Gastroesophageal sphincter (tissue), 3 donors: ENCODE results near the gene COL4A2.

Source experiments
- POLR2A ChIP-seq, 2 donors: fragments of 450-650 bp; IDR thresholded peaks; one replicate each; pipeline ENCODE4 v1.6.1; 2017; ENCODE audit warnings: antibody characterized with exemption in 2 of 2, mild to moderate bottlenecking in 2 of 2, moderate library complexity in 1 of 2
- POLR2AphosphoS5 ChIP-seq: sonication (generic); formaldehyde crosslinking; IDR thresholded peaks from one replicate; pipeline ENCODE4 v1.6.1; 2017; ENCODE audit warnings: antibody characterized with exemption
- TF ChIP-seq, protein P1 (sequence below), 4 experiments: fragments of 200-600 bp in 2 of 4; fragments of 450-650 bp in 2 of 4; sonication (generic) in 1 of 4; IDR thresholded peaks; one replicate each; pipeline ENCODE4 v1.5.1; 2017 to 2019; ENCODE audit warnings: antibody characterized with exemption in 4 of 4, mild to moderate bottlenecking in 2 of 4, moderate library complexity in 2 of 4

DNA sequence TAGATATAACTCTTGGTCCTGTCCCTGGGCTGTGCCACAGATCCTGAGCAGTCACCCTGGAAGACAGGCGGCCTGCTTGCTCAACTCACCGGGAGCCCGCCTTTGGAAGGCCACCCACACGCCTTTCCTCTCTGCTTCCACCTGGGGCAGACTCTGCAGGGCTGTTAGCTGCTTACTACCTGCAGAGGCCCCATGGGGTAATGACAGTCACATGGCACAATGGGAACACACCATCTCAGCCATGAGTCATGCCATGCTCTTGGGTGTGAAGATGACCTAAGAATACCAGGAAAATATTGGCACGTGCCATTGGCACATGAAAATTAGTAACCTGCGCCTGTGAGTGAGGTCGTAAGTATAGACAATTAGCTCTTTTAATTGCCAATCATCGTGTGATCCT is 108.6 kb downstream of the COL4A2 start:
- TF ChIP-seq, protein P1, sequence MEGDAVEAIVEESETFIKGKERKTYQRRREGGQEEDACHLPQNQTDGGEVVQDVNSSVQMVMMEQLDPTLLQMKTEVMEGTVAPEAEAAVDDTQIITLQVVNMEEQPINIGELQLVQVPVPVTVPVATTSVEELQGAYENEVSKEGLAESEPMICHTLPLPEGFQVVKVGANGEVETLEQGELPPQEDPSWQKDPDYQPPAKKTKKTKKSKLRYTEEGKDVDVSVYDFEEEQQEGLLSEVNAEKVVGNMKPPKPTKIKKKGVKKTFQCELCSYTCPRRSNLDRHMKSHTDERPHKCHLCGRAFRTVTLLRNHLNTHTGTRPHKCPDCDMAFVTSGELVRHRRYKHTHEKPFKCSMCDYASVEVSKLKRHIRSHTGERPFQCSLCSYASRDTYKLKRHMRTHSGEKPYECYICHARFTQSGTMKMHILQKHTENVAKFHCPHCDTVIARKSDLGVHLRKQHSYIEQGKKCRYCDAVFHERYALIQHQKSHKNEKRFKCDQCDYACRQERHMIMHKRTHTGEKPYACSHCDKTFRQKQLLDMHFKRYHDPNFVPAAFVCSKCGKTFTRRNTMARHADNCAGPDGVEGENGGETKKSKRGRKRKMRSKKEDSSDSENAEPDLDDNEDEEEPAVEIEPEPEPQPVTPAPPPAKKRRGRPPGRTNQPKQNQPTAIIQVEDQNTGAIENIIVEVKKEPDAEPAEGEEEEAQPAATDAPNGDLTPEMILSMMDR (IDR thresholded peaks at IDR 0.05) = peak in 1 of 4 experiments; percentile 30
- TF ChIP-seq POLR2AphosphoS5 (peak; percentile 63), POLR2A (IDR thresholded peaks at IDR 0.05) (no peak)
